KMS-11 (cell line): ENCODE data around the gene LYZ.

Experiments used
- H2AFZ ChIP-seq: fragments of 200-600 bp; sonication (generic); 2 replicates; pipeline ENCODE4 v1.6.1; 2016; ENCODE audit warnings: antibody characterized with exemption, mixed run types, low read depth
- H3K27ac ChIP-seq: fragments of 200-600 bp; sonication (generic); 2 replicates; pipeline ENCODE4 v1.6.1; 2016; ENCODE audit warnings: mild to moderate bottlenecking, mixed run types
- H3K27me3 ChIP-seq: fragments of 200-600 bp; sonication (generic); 2 replicates; pipeline ENCODE4 v1.6.1; 2017; ENCODE audit warnings: mild to moderate bottlenecking, low read depth, mixed run types, moderate library complexity; ENCODE audit not compliant: insufficient read depth
- H3K36me3 ChIP-seq: fragments of 200-600 bp; sonication (generic); 2 replicates; pipeline ENCODE4 v1.6.1; 2017; ENCODE audit warnings: mild to moderate bottlenecking, mixed run types; ENCODE audit not compliant: insufficient read depth
- H3K4me1 ChIP-seq: fragments of 200-600 bp; sonication (generic); 2 replicates; pipeline ENCODE4 v1.6.1; 2016; ENCODE audit warnings: mild to moderate bottlenecking, low read depth, mixed run types; ENCODE audit not compliant: poor library complexity, severe bottlenecking
- H3K4me2 ChIP-seq: fragments of 200-600 bp; sonication (generic); 2 replicates; pipeline ENCODE4 v1.7.0; 2016; ENCODE audit warnings: mild to moderate bottlenecking, mixed run types
- H3K4me3 ChIP-seq: fragments of 200-600 bp; sonication (generic); IDR thresholded peaks from 2 replicates; pipeline ENCODE4 v1.6.1; 2017; ENCODE audit warnings: low read depth, low read length, mixed read lengths; ENCODE audit not compliant: insufficient read depth
- H3K79me2 ChIP-seq: fragments of 200-600 bp; sonication (generic); 2 replicates; pipeline ENCODE4 v1.6.1; 2016; ENCODE audit warnings: low read depth, mixed run types; ENCODE audit not compliant: insufficient read depth
- H3K9ac ChIP-seq: fragments of 200-600 bp; sonication (generic); 2 replicates; pipeline ENCODE4 v1.6.1; 2016; ENCODE audit warnings: mild to moderate bottlenecking, mixed run types
- H4K20me1 ChIP-seq: fragments of 200-600 bp; sonication (generic); 2 replicates; pipeline ENCODE4 v1.6.1; 2016; ENCODE audit warnings: mild to moderate bottlenecking, mixed run types; ENCODE audit not compliant: insufficient read depth
- TF ChIP-seq, protein P1 (sequence below): fragments of 200-600 bp; sonication (generic); conservative IDR thresholded peaks from 2 replicates; pipeline ENCODE4 v1.6.1; 2017; ENCODE audit warnings: low read depth, mild to moderate bottlenecking, antibody characterized with exemption, low read length, moderate library complexity, mixed read lengths

Gene LYZ

GRCh38 chr12:69348162-69348938, at the start of gene LYZ:
Gene LYZ, plus strand, starts transcription at chr12:69348381. Its CDS starts 28 bp downstream, at chr12:69348409.
- Histone ChIP-seq H3K9ac (no peak within 1 kb of the TSS), H3K36me3 (no peaks in the 10 kb centered on the region), H3K27ac (no peak within 1 kb of the TSS), H2AFZ (no peak within 1 kb of the TSS), H3K4me3 (no peak within 1 kb of the TSS), H3K27me3 (no peaks in the 10 kb centered on the region), H3K79me2 (no peaks in the 10 kb centered on the region), H4K20me1 (no peaks in the 10 kb centered on the region), H3K4me1 (no peaks in the 10 kb centered on the region), H3K4me2 (no peak within 1 kb of the TSS)
- TF ChIP-seq, protein P1, sequence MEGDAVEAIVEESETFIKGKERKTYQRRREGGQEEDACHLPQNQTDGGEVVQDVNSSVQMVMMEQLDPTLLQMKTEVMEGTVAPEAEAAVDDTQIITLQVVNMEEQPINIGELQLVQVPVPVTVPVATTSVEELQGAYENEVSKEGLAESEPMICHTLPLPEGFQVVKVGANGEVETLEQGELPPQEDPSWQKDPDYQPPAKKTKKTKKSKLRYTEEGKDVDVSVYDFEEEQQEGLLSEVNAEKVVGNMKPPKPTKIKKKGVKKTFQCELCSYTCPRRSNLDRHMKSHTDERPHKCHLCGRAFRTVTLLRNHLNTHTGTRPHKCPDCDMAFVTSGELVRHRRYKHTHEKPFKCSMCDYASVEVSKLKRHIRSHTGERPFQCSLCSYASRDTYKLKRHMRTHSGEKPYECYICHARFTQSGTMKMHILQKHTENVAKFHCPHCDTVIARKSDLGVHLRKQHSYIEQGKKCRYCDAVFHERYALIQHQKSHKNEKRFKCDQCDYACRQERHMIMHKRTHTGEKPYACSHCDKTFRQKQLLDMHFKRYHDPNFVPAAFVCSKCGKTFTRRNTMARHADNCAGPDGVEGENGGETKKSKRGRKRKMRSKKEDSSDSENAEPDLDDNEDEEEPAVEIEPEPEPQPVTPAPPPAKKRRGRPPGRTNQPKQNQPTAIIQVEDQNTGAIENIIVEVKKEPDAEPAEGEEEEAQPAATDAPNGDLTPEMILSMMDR, result no peak

DNA sequence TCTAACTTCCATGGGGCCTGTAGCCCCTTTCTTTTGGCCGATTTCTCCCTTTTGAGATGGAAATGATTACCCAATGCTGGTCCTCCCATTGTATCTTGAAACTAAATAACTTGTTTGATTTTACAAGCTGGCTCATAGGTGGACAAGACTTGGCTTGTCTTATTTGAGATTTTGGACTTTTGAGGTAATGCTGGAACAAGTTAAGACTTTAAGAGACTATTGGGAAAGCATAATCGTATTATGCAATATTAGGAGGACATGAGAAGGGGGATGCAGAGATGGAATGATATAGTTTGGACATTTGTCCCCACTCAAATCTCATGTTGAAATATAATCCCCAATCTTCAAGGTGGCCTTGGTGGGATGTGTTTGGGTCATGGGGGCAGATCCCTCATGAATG, 49.2 kb upstream of the LYZ start:
- no peaks in the 10 kb centered on the region for H3K79me2 ChIP-seq
- H3K27me3 ChIP-seq, result no peaks in the 10 kb centered on the region
- H3K27ac ChIP-seq, result no peak overlapping the region
- TF ChIP-seq, protein P1, result no peak
- H3K4me2 ChIP-seq, result no peak overlapping the region
- no peak overlapping the region for H3K9ac ChIP-seq
- H3K36me3 ChIP-seq, result no peaks in the 10 kb centered on the region
- H4K20me1 ChIP-seq, result no peaks in the 10 kb centered on the region
- H2AFZ ChIP-seq, result no peak overlapping the region
- no peak overlapping the region for H3K4me3 ChIP-seq
- H3K4me1 ChIP-seq, result no peaks in the 10 kb centered on the region

GRCh38 chr12:69304284-69304683, 43.9 kb upstream of the LYZ start:
- H2AFZ ChIP-seq, result no peak overlapping the region
- no peaks in the 10 kb centered on the region for H3K79me2 ChIP-seq
- H3K27me3 ChIP-seq, result no peaks in the 10 kb centered on the region
- H3K27ac ChIP-seq, result no peak overlapping the region
- no peaks in the 10 kb centered on the region for H3K4me1 ChIP-seq
- H3K9ac ChIP-seq, result no peak overlapping the region
- H3K4me3 ChIP-seq, result no peak overlapping the region
- TF ChIP-seq, protein P1, result no peak
- no peak overlapping the region for H3K4me2 ChIP-seq
- H3K36me3 ChIP-seq, result no peaks in the 10 kb centered on the region
- no peaks in the 10 kb centered on the region for H4K20me1 ChIP-seq

- Histone ChIP-seq H3K27ac (no peak overlapping the region), H4K20me1 (no peaks in the 10 kb centered on the region), H3K4me1 (no peaks in the 10 kb centered on the region), H2AFZ (no peak overlapping the region), H3K27me3 (no peaks in the 10 kb centered on the region), H3K79me2 (no peaks in the 10 kb centered on the region), H3K9ac (no peak overlapping the region), H3K4me3 (no peak overlapping the region), H3K36me3 (no peaks in the 10 kb centered on the region), H3K4me2 (no peak overlapping the region)
- TF ChIP-seq, protein P1, result no peak
Observed at GRCh38 chr12:69309461-69309860, 38.7 kb upstream of the LYZ start.
